HG03565 (cell line): Measurements from ENCODE around the gene ERGIC1.
"Not testable (repeated sequence)": the region's sequence is repeated elsewhere in the genome, so short reads cannot be mapped to it uniquely, and the experiment has no call there.

Source experiments
- ATAC-seq: cut with Tn5 transposase; IDR thresholded peaks from one replicate; pipeline ENCODE4 v1.9.1; 2021; ENCODE audit warnings: mild to moderate bottlenecking, moderate library complexity; ENCODE audit not compliant: unreplicated experiment

Gene ERGIC1

GRCh38 chr5:172862165-172862801, 28.2 kb downstream of the ERGIC1 start:
- no peak for ATAC-seq

DNA sequence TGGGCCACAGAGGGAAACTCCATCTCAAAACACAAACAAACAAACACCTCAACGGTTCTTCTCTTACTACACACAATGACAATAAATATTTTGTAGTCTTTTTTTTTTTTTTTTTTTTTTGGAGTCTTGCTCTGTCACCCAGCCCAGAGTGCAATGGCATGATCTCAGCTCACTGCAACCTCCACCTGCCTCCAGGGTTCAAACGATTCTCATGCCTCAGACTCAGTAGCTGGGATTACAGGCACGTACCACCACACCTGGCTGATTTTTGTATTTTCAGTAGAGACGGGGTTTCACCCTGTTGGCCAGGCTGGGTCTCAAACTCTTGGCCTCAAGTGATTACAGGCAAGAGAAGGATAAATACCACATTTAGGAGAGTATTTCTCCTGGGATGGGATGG, 30.1 kb downstream of the ERGIC1 start:
- ATAC-seq: not testable (repeated sequence)

- ATAC-seq: no peak
Observed at GRCh38 chr5:172864747-172865146, 30.7 kb downstream of the ERGIC1 start.

- no peak for ATAC-seq
Observed at GRCh38 chr5:172866378-172866777, 32.3 kb downstream of the ERGIC1 start.

DNA sequence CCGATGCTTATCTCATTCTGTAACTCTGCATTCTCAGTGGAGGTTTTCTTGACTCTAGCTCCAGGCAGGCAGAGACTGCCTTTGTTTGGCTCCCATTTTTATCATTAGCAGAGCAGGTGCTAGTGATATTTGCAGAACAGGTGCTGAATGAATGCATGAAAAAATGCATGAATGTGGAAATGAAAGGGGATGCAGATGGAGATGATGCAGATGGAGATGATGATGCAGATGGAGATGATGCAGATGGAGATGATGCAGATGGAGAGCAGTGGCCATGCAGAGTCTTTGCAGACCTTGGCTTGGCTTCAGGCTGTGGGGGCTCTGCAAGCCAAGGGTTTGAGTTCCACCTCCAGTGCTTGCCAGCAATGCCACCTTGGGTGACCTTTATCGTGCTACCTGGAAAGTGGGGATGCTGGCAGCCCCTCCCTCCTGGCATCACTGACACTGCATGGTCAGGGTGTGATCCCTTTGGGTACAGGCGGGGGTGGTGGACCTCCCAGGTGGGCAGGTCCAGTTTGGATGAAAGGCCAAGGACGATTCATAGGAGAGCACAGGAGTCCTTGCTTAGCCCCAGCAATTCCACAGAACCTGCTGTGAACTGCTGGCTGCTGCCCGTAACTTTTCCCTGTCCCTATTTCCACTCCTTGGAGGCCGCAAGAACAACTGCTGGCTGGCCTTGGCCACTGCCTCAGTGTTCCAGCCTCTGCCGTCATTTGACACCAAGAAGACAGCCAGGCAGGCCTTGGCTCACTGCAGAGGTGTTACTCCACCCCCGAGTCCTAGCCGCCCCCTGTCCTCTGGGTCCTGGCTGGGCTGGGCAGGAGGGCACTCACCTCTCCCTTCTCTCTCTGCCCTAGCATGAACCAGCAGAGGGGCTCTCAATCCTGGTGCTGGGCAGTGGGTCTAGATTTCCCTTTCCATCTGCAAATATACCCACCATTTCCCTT, 33.0 kb downstream of the ERGIC1 start:
- ATAC-seq: no peak

- ATAC-seq: no peak
Observed at GRCh38 chr5:172867761-172868435, 33.8 kb downstream of the ERGIC1 start.

DNA sequence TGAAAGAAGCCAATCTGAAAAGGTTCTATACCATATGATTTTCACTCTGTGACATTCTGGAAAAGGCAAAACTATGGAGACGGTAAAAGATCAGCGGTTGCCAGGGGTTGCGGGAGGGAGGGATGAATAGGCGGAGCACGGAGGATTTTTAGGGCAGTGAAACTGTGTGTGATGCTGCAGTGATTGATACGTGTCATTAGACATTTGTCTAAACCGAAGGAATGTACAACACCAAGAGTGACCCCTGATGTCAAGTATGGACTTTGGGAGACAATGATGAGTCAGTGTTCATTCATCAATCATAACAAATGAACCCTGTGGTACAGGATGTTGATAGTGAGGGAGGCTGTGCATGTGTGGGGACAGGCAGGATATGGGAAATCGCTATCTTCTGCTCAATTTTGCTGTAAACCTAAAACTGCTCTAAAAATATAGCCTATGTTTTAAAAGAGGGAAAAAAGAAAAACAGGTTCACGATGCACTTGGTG, 34.4 kb downstream of the ERGIC1 start:
- no peak for ATAC-seq

- ATAC-seq: no peak
Observed at GRCh38 chr5:172868924-172869591, 35.0 kb downstream of the ERGIC1 start.

DNA sequence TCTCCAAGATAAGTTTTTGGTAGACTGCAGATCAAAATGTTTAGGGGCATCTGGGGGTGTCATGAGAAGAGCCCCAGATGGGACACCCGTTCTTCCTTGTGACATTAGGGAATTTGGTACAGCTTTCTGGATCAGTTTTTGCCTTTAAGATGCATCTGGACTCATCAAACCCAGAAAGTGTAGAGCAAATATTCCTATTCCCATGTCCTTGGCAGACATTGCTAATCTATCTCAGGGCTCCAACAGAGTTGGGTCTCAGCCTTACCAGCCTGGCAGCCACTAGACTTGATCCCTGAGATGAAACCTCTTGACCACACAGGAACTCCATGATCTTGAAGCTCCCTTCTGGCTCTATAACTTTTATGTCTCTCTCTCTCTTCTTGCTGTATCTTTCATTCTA, 35.6 kb downstream of the ERGIC1 start:
- ATAC-seq: no peak

- no peak for ATAC-seq
Observed at GRCh38 chr5:172870291-172870714, 36.3 kb downstream of the ERGIC1 start.

GRCh38 chr5:172870715-172871461, 36.8 kb downstream of the ERGIC1 start:
- no peak for ATAC-seq

- ATAC-seq: no peak
Observed at GRCh38 chr5:172871536-172871935, 37.5 kb downstream of the ERGIC1 start.

GRCh38 chr5:172871982-172872381, 37.9 kb downstream of the ERGIC1 start:
- ATAC-seq: no peak

DNA sequence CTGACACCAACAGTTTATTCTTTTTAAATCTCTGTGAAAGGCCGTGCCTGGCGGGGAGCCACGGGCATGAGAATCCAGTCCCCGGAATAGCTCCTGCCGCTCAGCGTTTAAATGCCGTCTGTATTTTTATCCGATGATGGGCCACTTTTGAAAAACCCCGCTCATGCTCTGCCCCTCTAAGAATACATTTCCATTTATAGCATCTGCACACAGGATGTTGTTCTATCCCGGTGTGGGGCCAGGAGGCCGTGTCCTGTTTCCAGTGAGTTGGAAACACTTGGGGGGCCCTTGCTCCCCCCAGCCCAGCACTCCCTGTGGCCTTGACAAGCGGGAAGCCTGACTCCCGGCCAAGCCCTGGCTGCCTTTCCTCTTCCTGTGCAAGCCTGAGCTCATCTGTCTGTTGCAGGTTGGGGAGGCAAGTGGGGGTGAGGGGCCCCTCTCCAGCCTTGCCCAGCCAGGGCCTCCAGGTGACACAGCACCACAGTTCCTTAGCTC, 39.0 kb downstream of the ERGIC1 start:
- no peak for ATAC-seq

- no peak for ATAC-seq
Observed at GRCh38 chr5:172873513-172873912, 39.5 kb downstream of the ERGIC1 start.

GRCh38 chr5:172874647-172875504, 40.8 kb downstream of the ERGIC1 start:
- ATAC-seq: no peak

DNA sequence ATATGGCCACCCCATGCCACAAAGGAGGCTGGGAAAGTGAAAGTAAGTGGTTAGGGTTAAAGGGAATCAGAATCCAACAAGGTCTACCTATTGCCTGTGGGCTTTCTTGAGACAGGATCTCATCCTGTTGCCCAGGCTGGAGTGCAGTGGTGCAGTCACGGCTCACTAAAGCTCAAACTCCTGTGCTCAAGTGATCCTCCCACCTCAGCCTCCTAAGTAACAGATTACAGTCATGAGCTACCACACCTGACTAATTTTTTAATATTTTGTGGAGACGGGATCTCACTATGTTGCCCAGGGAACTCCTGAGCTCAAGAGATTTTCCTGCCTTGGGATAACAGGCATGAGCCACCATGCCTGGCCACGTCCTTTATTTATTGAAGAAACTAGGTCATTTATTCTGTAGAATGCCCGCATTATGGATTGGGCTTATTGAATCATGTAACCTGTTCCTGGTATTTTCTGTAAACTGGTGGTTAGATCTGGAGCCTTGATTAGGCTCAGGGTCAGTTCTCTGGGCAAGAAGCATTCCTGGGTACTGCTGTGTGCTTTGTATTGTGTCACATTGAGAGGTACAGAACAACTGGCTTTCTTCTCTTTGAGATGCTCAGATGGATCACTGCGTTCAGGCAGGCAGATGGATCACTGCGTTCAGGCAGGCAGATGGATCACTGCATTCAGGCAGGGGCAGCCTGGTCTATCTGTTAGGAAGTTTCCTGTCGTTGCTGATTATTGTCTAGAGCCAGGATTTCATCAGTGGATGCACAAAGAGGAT, 41.6 kb downstream of the ERGIC1 start:
- ATAC-seq: no peak

- no peak for ATAC-seq
Observed at GRCh38 chr5:172876578-172876977, 42.5 kb downstream of the ERGIC1 start.
